Measurements from ENCODE around the gene SORBS2. TPM values are rescaled to one million over a fixed set of nuclear protein-coding genes. Genes with fewer than 3 reads are reported as not detected.
A peak's percentile ranks its signal among the peaks of the same experiment; 100 is the strongest.

SORBS2 gene
- total RNA-seq, 1 experiment from 2014 or later, result 17.4 TPM

GRCh38 chr4:185576962-185577950 is 234.7 kb downstream of the SORBS2 start:
- Histone ChIP-seq H3K36me3 (no peaks in the 10 kb centered on the region), H3K27ac (no peak overlapping the region), H3K4me3 (no peak overlapping the region), H3K9me3 (replicated peaks) (no peaks in the 10 kb centered on the region), H3K27me3 (replicated peaks) (no peaks in the 10 kb centered on the region), H3K4me1 (replicated peaks) (peaks cover 11% of the 10 kb centered on the region)
- no peak for DNase-seq (ENCODE audit: low read depth in 1 of 2, low spot score in 2 of 2)

DNA sequence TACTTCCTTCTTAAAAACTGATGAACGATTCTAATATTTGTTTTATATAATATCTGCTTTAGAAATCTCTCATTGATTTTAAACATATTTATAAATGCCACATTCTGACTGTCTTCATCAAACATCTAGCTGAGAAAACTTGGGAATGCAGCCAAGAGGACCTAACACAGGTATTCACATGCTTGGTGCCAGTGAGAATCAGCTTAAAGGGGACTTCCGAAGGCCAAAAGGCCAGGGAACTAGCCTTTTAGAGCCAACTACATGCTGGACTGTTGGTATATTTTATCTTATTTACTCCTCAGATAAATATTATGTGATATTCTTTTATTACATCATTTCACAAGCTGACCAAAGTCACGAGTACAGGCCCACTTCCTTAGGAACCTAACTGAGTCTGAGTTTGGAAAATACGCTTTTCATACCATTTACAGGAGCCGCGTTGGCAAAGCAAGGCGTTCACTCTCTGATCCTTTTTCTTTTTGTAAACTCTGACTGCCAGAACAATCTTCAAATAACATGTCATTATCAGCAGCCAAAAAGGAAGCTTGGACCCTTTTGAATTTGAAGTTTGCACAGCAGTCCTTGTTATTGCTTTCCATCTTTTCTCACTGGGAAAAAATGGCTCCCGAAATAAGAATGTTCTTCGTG is 235.6 kb downstream of the SORBS2 start:
- H3K4me1 ChIP-seq (replicated peaks), result peaks cover 11% of the 10 kb centered on the region
- H3K4me3 ChIP-seq, result no peak overlapping the region
- no peak overlapping the region for H3K27ac ChIP-seq
- no peaks in the 10 kb centered on the region for H3K36me3 ChIP-seq
- no peaks in the 10 kb centered on the region for H3K27me3 ChIP-seq (replicated peaks)
- no peaks in the 10 kb centered on the region for H3K9me3 ChIP-seq (replicated peaks)
- DNase-seq (ENCODE audit: low read depth in 1 of 2, low spot score in 2 of 2), result no peak

- Histone ChIP-seq H3K4me1 (replicated peaks) (peaks cover 11% of the 10 kb centered on the region), H3K27me3 (replicated peaks) (no peaks in the 10 kb centered on the region), H3K27ac (no peak overlapping the region; the same call in 1 of the 2 replicates), H3K4me3 (no peak overlapping the region), H3K36me3 (no peaks in the 10 kb centered on the region), H3K9me3 (replicated peaks) (no peaks in the 10 kb centered on the region)
- DNase-seq (ENCODE audit: low read depth in 1 of 2, low spot score in 2 of 2), result peak; percentile 52 to 63
Measured at GRCh38 chr4:185573651-185574199, 238.3 kb downstream of the SORBS2 start.

- H3K4me3 ChIP-seq, result no peak overlapping the region
- DNase-seq (ENCODE audit: low read depth in 1 of 2, low spot score in 2 of 2), result no peak
- no peak overlapping the region for H3K27ac ChIP-seq
- H3K27me3 ChIP-seq (replicated peaks), result no peaks in the 10 kb centered on the region
- peaks cover 11% of the 10 kb centered on the region for H3K4me1 ChIP-seq (replicated peaks)
- no peaks in the 10 kb centered on the region for H3K9me3 ChIP-seq (replicated peaks)
- H3K36me3 ChIP-seq, result no peaks in the 10 kb centered on the region
Measured at GRCh38 chr4:185570727-185571126, 241.3 kb downstream of the SORBS2 start.

GRCh38 chr4:185567381-185568376 is 244.3 kb downstream of the SORBS2 start:
- H3K4me1 ChIP-seq (replicated peaks), result no peaks in the 10 kb centered on the region
- H3K27ac ChIP-seq, result no peak overlapping the region
- no peak for DNase-seq (ENCODE audit: low read depth in 1 of 2, low spot score in 2 of 2)
- no peaks in the 10 kb centered on the region; the same call in 1 of the 2 replicates for H3K27me3 ChIP-seq (replicated peaks)
- H3K9me3 ChIP-seq (replicated peaks), result no peaks in the 10 kb centered on the region
- no peaks in the 10 kb centered on the region for H3K36me3 ChIP-seq
- H3K4me3 ChIP-seq, result no peak overlapping the region

- no peaks in the 10 kb centered on the region; the same call in 1 of the 2 replicates for H3K27me3 ChIP-seq (replicated peaks)
- H3K4me3 ChIP-seq, result no peak overlapping the region
- no peak for DNase-seq (ENCODE audit: low read depth in 1 of 2, low spot score in 2 of 2)
- H3K9me3 ChIP-seq (replicated peaks), result no peaks in the 10 kb centered on the region
- H3K27ac ChIP-seq, result no peak overlapping the region
- no peaks in the 10 kb centered on the region for H3K36me3 ChIP-seq
- H3K4me1 ChIP-seq (replicated peaks), result no peaks in the 10 kb centered on the region
Measured at GRCh38 chr4:185566972-185567371, 245.0 kb downstream of the SORBS2 start.

- H3K4me1 ChIP-seq (replicated peaks), result no peaks in the 10 kb centered on the region
- no peak overlapping the region for H3K4me3 ChIP-seq
- no peak overlapping the region for H3K27ac ChIP-seq
- no peak for DNase-seq (ENCODE audit: low read depth in 1 of 2, low spot score in 2 of 2)
- H3K36me3 ChIP-seq, result no peaks in the 10 kb centered on the region
- no peaks in the 10 kb centered on the region for H3K9me3 ChIP-seq (replicated peaks)
- no peaks in the 10 kb centered on the region; the same call in 1 of the 2 replicates for H3K27me3 ChIP-seq (replicated peaks)
Measured at GRCh38 chr4:185566425-185566824, 245.6 kb downstream of the SORBS2 start.

DNA sequence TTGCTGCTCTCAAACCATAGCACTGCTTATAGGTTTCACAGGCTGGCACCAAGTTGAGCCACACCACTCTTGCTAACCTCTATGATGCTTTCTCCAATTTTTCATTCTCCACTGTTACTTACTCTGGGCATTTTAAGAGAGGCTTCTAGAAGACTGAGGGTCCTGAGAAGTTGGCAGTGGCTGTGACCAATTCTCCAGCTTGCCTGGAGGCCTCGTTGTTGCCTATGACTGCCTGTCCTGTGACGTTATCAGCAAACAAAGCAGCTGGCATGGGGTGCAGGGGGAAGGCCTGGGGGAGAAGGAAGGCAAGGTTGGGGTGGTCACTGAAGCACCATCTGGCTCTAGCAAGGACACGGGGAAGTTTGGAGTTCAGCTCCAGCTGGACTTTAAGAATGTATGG is 246.3 kb downstream of the SORBS2 start:
- no peaks in the 10 kb centered on the region for H3K36me3 ChIP-seq
- no peaks in the 10 kb centered on the region for H3K9me3 ChIP-seq (replicated peaks)
- no peaks in the 10 kb centered on the region; the same call in 1 of the 2 replicates for H3K27me3 ChIP-seq (replicated peaks)
- H3K27ac ChIP-seq, result no peak overlapping the region
- H3K4me1 ChIP-seq (replicated peaks), result no peaks in the 10 kb centered on the region
- H3K4me3 ChIP-seq, result no peak overlapping the region
- DNase-seq (ENCODE audit: low read depth in 1 of 2, low spot score in 2 of 2), result no peak

DNA sequence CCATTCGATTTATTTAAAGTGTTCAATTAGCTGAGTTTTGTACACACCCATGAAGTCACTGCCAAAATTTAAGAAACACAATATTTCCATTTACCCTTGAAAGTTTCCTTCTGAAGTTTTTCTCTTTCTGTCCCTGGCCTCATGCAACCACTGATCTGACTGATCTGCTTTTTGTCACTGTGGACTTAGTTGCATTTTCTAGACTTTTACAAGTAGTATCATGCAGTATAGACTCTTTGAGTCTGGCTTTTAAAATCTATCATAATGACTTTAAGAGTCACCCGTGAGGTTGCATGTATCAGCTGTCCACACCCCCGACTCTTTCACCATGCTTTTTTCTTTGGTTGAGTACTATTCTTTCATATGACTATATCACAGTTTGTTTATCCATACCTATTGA is 247.6 kb downstream of the SORBS2 start:
- no peak overlapping the region for H3K27ac ChIP-seq

DNA sequence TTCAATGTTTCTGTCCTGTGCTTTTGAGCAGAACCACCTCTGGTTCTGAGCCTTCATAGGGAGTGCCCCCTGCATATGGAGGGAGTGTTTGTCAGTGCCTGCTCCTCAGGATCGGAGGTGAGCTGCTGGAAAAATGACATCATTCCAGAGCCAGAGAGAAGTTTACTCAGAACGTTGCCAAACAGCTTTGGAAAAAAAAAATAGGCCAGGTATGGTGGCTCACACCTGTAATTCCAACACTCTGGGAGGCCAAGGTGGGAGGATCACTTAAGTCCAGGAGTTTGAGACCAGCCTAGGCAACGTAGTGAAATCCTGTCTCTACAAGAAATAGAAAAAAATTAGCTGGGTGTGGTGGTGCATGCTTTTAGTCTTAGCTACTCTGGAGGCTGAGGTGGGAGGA is 249.5 kb downstream of the SORBS2 start:
- H3K27me3 ChIP-seq (replicated peaks), result no peaks in the 10 kb centered on the region; the same call in 1 of the 2 replicates
- DNase-seq (ENCODE audit: low read depth in 1 of 2, low spot score in 2 of 2), result no peak
- H3K36me3 ChIP-seq, result no peaks in the 10 kb centered on the region
- peaks cover 19% of the 10 kb centered on the region for H3K4me1 ChIP-seq (replicated peaks)
- no peaks in the 10 kb centered on the region for H3K9me3 ChIP-seq (replicated peaks)
- H3K27ac ChIP-seq, result no peak overlapping the region
- no peak overlapping the region for H3K4me3 ChIP-seq

More for the DNA sequence above, 247.6 kb downstream of the SORBS2 start:
- no peak for DNase-seq (ENCODE audit: low read depth in 1 of 2, low spot score in 2 of 2)
- Histone ChIP-seq H3K27me3 (replicated peaks) (no peaks in the 10 kb centered on the region; the same call in 1 of the 2 replicates), H3K9me3 (replicated peaks) (no peaks in the 10 kb centered on the region), H3K4me1 (replicated peaks) (peaks cover 12% of the 10 kb centered on the region), H3K36me3 (no peaks in the 10 kb centered on the region), H3K4me3 (no peak overlapping the region)

DNA sequence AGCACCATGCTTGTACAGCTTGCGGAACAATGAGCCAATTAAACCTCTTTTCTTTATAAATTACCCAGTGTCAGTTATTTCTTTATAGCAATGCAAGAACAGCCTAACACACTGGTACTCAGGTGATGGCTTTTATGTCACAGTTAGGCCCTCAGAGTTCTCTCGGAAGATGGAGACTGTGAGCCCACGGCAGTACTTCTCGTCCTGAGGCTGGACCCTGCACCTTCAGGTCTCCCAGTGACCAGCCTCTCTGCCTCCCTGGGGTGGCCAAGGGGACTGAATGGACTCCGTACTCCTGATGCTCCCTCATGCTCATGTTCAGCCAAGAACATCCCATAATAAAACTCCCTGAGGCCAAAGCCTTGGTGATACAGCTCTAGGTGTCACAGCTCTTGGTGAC is 251.7 kb downstream of the SORBS2 start:
- no peaks in the 10 kb centered on the region for H3K36me3 ChIP-seq
- no peaks in the 10 kb centered on the region for H3K9me3 ChIP-seq (replicated peaks)
- no peaks in the 10 kb centered on the region; the same call in 1 of the 2 replicates for H3K27me3 ChIP-seq (replicated peaks)
- peak overlapping the region; percentile 84 for H3K27ac ChIP-seq
- no peak overlapping the region for H3K4me3 ChIP-seq
- no peak for DNase-seq (ENCODE audit: low read depth in 1 of 2, low spot score in 2 of 2)
- H3K4me1 ChIP-seq (replicated peaks), result peaks cover 19% of the 10 kb centered on the region

DNA sequence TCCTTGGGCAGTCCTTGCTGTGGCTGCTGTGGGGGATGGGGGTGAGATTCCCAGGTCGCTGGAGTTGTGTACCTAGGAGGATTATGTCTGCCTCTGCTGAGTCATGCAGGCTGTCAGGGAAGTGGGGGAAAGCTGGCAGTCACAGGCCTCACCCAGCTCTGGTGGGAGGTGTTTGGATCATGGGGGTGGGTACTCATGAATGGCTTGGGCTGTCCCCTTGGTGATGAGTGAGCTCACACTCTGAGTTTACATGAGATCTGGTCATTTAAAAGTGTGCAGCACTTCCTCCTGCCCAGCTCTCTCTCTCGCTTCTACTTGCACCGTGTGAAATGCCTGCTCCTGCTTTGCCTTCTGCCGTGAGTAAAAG is 252.1 kb downstream of the SORBS2 start:
- Histone ChIP-seq H3K27me3 (replicated peaks) (no peaks in the 10 kb centered on the region; the same call in 1 of the 2 replicates), H3K4me3 (no peak overlapping the region), H3K9me3 (replicated peaks) (no peaks in the 10 kb centered on the region), H3K4me1 (replicated peaks) (peaks cover 19% of the 10 kb centered on the region), H3K27ac (peak overlapping the region; percentile 84), H3K36me3 (no peaks in the 10 kb centered on the region)
- DNase-seq (ENCODE audit: low read depth in 1 of 2, low spot score in 2 of 2), result peak; percentile 92 to 95
